HG03575 (cell line): Measurements from ENCODE around the gene LUZP1.

Source experiments
- ATAC-seq: cut with Tn5 transposase; IDR thresholded peaks from one replicate; pipeline ENCODE4 v1.9.1; 2021; ENCODE audit not compliant: unreplicated experiment, insufficient number of reproducible peaks, low FRiP score; ENCODE audit errors: extremely low read depth

LUZP1 gene

DNA sequence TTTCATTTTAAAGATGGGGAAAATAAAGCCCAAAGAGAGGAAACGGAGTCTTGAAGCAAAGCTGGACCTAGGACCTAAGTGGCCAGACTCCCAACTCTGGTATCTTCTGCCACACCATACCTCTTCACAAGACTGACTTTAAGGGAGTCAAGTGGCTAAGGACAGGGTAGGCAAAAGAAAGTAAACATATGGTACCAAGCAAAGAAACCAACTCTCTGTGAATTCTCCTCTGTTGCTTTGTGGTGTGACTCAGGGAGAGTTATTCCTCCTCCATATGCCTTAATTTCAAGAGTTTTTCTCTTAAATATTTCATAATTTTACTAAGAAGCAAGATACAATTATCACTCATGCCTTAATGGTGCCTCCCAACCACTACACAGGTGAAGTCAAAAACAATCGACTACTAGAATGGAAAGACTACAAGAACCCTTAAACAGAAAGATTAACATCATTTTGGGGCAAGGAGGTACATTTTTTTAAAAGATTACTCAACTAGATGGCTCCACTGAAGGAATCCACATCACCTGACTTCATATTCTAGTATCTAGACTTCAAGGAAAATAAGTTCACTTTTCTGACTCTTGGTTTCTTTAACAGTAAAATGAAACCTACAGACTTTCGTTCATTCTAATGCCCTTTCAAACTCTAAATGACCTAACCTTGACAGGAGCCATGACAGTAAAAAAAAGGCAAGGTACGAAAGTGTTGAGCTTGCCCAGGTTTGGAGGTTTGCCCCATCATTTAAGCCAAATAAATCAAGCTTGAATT is 44.2 kb downstream of the LUZP1 start:
- ATAC-seq: no peak

- ATAC-seq: no peak
Observed at GRCh38 chr1:23123528-23123927, 45.1 kb downstream of the LUZP1 start.

GRCh38 chr1:23122796-23123195 is 45.9 kb downstream of the LUZP1 start:
- no peak for ATAC-seq

DNA sequence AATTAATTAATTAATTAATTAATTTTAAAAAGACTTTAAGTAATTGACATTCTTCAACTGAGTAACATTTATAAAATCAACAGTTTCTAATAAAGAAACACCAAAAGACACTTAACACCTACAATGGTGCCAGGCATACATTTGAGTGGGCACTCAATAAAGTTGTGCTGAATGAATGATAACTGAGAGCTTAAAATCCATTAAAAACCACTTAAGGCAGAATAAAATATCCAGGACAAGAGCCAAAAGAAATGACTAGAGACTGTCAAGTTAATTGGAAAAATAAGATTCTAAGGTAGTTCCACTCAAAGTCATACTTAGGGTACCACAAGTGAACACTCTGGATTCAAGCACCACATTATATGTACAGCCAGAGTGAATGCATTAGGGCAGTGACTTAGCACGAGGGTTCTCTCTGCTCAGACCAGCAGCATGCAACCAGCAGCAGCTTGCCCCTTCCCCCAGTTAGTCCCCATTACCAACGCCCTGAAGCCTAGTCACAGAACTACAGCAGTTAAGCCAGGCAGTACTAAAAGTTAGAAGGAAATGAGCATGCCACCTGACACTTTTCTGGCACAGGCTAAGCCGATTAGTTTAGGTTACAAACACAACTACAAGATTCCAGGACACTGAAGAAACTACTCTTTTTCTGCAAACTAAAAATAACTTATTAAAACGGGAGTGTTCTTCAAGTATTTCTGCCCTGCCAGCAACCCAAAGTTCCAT is 46.5 kb downstream of the LUZP1 start:
- no peak for ATAC-seq

DNA sequence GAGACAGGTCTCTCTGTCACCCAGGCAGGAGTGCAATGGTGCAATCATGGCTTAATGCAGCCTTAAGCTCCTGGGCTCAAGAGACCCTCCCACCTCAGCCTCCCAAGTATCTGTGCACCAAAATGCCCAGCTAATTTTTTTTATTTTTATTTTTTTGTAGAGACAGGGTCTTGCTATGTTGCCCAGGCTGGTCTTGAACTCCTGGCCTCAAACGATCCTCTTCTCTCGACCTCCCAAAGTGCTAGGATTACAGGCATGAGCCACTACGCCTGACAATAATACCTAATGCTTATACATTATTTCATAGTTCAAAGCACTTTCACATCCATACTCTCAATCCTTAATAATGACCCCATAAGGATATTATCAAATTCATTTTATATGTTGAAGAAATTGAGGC is 48.3 kb downstream of the LUZP1 start:
- no peak for ATAC-seq

GRCh38 chr1:23118957-23119792 is 49.5 kb downstream of the LUZP1 start:
- no peak for ATAC-seq

DNA sequence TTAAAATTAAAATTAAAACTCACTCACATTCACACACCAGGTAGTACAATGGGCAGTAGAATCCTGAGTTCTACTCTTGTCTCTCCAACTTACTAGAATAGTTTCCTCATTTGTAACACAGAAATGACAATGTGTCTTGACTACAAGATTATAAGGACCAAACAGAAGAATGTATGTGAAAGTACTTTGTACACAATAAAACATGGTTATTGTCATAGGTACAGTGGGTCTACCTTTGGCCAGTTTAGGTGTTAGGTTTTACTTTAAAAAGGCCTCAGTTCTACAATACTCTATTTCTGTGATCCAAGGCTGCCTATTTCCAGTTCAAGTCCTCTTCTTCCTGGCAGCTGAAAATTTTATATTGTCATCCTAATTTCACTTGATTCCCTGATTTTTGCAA is 50.2 kb downstream of the LUZP1 start:
- no peak for ATAC-seq

DNA sequence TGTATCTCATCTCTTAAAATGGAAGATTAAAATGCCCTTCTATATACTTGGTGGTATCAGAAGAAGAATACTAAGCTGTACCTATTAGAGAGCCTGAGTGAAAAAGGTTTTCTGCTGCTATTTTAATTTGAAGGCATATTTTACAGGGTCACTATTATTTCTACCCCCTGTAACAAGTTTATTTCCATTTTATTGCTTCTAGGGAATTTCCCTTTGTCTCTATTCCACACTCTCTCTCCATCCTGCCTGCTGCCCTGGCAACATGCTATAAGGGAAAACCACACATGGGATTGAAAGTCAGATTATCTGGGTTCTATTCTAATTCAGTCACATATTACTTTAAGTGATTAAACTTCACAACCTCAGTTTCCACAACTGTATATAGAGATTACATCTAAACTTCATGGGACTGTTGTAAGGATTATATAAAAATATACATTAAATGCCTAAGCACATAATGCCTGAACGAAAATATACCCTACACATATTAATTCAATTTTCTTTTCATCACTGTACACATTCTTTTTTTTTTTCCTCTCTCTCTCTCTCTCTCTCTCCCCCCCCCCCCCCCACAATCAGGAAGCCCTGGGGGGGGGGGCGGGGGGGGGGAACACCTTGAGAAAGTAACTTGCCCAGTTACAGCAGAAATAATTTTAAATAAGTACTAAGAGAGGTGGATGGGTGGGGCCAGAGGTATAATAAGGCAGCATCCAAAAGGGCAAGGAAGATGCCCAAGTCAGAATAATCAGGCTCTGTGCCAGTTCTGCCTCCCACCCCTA is 51.5 kb downstream of the LUZP1 start:
- ATAC-seq: no peak

GRCh38 chr1:23116216-23116836 is 52.3 kb downstream of the LUZP1 start:
- ATAC-seq: no peak

GRCh38 chr1:23114424-23115079 is 54.1 kb downstream of the LUZP1 start:
- no peak for ATAC-seq

GRCh38 chr1:23111600-23112535 is 56.8 kb downstream of the LUZP1 start:
- ATAC-seq: no peak

DNA sequence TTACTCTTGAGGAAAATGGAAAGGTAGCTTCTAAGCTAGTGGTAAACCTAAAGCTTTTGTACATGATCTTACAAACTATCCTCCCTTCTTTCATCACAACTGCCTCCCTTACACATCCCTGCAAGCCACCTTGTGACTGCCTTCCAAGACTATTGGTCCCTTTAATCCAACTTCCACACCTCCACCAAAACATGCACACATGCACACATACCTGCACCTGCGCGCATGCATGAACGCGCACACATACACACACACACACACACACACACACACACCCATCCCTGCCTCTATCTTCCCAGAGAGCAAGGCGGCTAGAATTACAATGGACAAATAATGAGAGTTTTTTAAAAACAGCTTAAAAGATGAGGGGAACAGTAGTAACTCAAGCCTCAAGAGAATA is 58.3 kb downstream of the LUZP1 start:
- ATAC-seq: no peak

- no peak for ATAC-seq
Observed at GRCh38 chr1:23108918-23109533, 59.6 kb downstream of the LUZP1 start.

DNA sequence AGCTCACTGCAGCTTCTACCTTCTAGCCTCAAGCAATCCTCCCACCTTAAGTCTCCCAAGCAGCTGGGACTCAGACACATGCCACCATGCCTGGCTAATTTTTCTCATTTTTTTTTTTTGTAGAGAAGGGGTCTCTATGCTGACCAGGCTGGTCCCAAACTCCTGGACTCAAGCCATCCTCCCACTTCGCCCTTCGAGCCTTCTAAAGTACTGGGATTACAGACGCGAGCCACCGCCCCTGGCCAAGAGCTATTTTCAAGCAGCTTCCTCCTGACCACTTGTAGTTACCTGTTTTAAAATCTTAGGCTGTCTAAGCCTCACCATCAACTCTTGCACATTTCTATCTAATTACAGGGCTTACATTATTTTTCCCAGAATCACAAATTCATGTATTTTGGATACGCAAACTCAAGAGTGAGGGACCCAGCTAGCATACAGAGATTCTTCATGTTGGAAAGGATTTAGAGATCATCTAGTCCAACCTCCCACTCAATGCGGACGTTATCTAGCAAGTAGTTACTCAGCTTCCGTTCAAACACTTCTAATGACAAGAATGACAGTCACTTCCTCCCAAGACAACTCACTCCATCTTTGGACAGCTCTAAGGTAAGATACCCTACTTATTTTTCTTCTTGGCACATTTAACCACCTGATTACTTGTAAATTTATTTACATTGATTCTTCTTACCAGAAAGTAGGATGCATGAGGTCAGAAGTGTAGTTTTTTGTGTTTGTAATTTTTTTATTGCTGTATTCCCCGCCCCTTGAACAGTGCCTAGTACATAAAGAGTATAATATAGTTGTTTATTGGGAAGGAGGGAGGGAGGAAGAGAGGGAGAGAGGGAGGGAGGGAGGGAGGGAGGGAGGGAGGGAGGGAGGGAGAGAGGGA is 65.4 kb downstream of the LUZP1 start:
- no peak for ATAC-seq

- no peak for ATAC-seq
Observed at GRCh38 chr1:23102289-23102688, 66.4 kb downstream of the LUZP1 start.

GRCh38 chr1:23101887-23102286 is 66.8 kb downstream of the LUZP1 start:
- ATAC-seq: no peak
